Effector CD4-positive, alpha-beta T cell (primary cell): ENCODE measurements around the gene GAB2.
"Not testable (repeated sequence)": the region's sequence is repeated elsewhere in the genome, so short reads cannot be mapped to it uniquely, and the experiment has no call there.

Experiments used
- DNase-seq: peaks from one replicate; pipeline ENCODE4 v3.0.0-alpha.2; 2020

GAB2 gene

DNA sequence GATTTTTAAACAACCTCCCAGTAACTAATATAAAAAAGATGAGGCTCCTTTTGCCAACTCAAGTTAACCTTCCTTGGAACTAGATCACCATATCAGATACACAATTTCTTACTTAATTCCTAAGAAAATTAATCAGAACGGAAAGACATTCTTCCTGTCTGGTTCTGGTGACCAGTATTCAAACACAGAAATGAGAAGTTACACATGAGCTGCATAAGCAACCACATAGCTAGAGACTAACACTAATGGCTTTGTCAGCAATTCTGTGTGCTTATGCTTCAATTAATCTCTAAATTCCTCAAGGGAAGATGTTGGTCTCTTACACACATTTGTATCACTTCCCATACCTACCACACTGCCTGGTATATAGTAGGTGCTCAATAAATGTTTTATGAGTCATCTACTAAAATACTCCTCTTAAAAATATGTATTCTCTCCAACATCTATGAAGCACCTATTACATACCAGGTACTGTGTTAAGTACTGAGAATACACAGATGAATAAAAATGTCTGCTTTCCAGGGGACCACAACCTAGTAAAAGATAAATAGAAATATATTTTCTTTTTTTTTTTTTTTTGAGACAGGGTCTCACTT is 54.5 kb downstream of the GAB2 start:
- DNase-seq: no peak

GRCh38 chr11:78361228-78361627 is 56.4 kb downstream of the GAB2 start:
- DNase-seq: no peak

DNA sequence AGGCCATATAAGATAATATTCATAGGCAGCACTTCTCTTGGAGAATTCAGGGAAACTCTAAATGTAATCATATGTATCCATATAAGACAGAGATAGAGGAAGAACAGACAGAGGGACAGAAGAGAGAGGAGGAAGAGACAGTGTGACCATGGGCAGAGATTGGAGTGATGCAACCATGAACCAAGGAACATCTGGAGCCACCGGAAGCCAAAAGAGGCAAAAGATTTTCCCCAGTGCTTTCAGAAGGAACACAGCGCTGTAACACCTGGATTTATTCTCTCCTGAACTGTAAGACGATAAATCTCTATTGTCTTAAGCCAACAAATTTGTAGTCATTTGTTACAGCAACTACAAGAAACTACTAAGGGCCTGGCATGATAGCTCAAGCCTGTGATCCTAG is 57.7 kb downstream of the GAB2 start:
- DNase-seq: no peak

GRCh38 chr11:78357924-78358323 is 59.7 kb downstream of the GAB2 start:
- not testable (repeated sequence) for DNase-seq

DNA sequence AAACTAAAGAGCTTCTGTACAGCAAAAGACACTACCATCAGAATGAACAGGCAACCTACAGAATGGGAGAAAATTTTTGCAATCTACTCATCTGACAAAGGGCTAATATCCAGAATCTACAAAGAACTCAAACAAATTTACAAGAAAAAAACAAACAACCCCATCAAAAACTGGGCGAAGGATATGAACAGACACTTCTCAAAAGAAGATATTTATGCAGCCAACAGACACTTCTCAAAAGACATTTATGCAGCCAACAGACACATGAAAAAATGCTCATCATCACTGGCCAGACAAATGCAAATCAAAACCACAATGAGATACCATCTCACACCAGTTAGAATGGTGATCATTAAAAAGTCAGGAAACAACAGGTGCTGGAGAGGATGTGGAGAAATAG is 60.2 kb downstream of the GAB2 start:
- DNase-seq: not testable (repeated sequence)

- not testable (repeated sequence) for DNase-seq
These were observed 61.9 kb downstream of the GAB2 start for GRCh38 chr11:78355742-78356141.

DNA sequence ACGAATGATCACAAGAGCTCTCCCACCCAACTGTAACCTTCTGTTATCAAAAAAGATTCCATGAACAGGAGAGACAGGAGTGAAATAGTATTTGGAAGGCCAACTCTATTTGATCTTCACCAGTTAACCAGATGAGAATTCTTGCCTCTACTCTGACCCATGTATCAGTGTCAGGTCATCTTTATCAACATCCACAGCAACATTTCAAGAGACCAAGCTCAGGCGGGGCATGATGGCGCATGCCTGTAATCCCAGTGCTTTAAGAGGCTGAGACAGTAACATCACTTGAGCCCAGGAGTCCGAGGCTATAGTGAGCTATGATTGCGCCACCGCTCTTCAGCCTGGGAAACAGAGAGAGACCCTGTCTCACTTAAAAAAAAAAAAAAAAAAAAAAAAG is 62.3 kb downstream of the GAB2 start:
- no peak for DNase-seq

GRCh38 chr11:78354408-78355308 is 63.0 kb downstream of the GAB2 start:
- no peak for DNase-seq

DNA sequence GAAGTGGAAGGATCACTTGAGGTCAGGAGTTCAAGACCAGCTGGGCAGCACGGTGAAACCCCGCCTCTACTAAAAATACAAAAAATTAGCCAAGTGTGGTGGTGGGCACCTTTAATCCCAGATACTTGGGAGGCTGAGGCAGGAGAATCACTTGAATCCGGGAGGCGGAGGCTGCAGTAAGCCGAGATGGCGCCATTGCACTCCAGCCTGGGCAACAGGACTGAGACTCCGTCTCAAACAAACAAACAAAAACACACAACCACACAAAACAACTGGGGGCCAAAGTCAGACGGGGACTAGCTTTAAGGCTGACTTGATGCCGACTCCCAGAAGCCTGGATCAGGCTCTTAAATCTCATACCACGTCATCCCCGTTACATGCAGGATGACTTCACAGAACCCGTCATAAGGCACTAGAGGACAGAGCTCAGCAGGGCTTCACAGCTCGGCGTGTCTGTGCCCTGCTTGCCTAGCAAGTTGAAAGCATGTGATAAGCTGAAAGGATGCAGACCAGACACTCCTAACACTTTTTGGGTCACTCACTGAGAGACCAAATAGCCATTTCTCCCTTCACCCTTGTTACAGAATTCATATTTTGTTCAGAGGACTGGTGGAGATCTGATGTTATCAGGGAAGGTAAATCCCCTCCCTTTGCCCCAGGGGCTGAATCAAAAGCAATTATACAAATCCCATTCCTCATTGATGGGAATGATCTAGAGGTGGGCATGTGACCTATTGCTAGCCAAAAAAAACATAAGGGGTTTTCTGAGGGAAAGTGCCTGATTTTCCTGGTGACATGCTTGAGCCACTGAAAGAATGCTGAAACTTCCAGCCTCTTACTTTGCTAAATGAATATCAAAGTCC is 65.4 kb downstream of the GAB2 start:
- DNase-seq: no peak

DNA sequence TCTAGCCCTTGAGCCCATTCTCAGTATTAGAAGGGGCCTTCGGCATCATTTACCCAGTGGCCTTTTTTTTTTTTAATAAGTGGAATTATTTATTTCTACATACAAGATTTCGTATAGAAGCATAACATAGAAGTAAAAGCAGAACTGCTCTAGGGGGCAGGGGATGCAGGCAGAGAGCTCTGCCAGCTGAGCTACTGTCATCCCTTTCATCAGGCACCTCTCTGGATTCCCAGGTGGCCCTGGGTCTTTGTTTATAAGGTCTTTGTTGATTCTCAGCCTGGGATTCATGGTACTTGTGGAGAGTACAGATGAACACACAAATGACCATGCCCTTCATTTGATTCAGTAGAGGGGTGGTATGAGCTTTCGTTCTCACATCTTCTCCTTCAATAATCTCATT is 66.4 kb downstream of the GAB2 start:
- DNase-seq: no peak

GRCh38 chr11:78350646-78351165 is 66.9 kb downstream of the GAB2 start:
- DNase-seq: no peak

DNA sequence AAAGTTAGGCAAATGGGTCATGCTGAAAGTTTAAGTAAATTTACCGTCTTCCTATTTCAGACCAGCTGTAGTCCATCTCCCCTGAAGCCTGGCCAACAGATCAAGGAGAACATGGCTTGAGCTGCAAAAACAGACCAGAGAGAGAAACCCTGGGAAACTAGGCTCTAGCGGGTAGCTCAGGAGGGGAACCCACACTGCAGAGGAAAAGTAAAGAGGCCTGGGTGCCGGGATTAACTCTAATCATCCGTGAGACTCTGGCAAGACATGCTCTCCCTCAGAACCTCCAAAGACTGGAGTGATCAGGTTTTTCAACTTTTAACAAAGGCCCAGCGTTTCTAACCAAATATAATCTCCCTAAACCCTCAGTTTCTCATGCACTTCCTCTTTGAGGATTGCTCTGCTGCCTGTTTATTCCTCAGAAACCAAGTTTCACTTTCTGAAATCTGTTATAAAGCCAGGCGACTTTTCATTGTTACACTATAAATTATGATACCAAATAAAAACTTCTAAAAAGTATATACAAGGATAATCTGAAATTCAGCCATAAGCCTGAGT is 67.5 kb downstream of the GAB2 start:
- DNase-seq: no peak

GRCh38 chr11:78349624-78350023 is 68.0 kb downstream of the GAB2 start:
- DNase-seq: no peak

GRCh38 chr11:78349114-78349513 is 68.5 kb downstream of the GAB2 start:
- DNase-seq: no peak

- no peak for DNase-seq
These were observed 69.7 kb downstream of the GAB2 start for GRCh38 chr11:78347956-78348355.

DNA sequence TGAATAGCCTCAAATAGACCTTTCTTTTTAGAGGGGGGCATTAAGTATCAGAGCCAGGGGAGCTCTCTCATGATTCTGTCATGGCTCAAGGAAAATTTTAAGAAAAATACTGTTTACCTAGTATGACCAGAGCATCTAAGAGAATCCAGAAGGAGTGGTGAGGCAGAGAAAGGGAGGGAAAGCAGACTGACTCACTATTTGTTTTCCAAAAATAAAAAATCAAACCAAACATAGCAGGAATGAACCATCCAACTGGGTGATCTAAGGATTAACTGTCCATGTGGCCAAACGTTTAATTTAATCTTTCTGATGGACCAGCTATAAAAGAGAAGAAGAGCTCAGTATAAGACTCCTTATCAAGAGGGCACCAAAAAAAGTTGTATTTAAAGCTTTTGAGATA is 70.8 kb downstream of the GAB2 start:
- no peak for DNase-seq

GRCh38 chr11:78345450-78345849 is 72.2 kb downstream of the GAB2 start:
- no peak for DNase-seq

- DNase-seq: no peak
These were observed 72.9 kb downstream of the GAB2 start for GRCh38 chr11:78344676-78345075.

- DNase-seq: no peak
These were observed 73.5 kb downstream of the GAB2 start for GRCh38 chr11:78344094-78344493.

- no peak for DNase-seq
These were observed 74.3 kb downstream of the GAB2 start for GRCh38 chr11:78343303-78343702.

DNA sequence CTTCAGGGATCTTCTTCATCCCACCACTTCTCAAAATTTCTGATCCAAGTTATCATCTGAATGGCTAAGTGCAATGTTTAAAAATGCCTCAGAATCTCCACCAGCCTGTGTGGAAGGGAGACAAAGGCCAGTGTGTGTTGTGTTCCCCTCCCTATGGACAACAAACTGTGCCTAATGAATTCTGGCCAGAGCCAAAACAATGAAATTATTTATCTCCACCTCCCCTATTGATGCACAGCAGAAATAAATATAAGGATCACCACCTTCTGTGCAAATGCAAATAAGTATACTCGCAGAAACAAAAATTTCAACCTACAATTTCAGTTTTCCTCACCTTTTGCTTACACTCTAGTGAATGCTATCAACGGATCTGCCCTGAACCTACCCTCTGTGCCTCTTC is 75.8 kb downstream of the GAB2 start:
- no peak for DNase-seq

GRCh38 chr11:78340530-78340929 is 77.1 kb downstream of the GAB2 start:
- no peak for DNase-seq

GRCh38 chr11:78339945-78340344 is 77.7 kb downstream of the GAB2 start:
- no peak for DNase-seq
